ENCODE measurements around the gene FARP2.

- TF ChIP-seq EZH2 (IDR thresholded peaks at IDR 0.05; ENCODE audit: low read length, missing control alignments) (no peak), CTCF (conservative IDR thresholded peaks at IDR 0.05 in 1 of 2, IDR thresholded peaks at IDR 0.05 in 1 of 2; ENCODE audit: low read depth in 1 of 2, low read length in 2 of 2) (no peak)
Observed at GRCh38 chr2:241532733-241533601, 176.9 kb downstream of the FARP2 start.
